HL-60 (cell line): ENCODE results near the gene PPP6R2.

ENCODE experiments used
- DNase-seq, 2 experiments: peaks; one replicate each; pipeline ENCODE4 v3.0.0-alpha.2; 2010 to 2020; ENCODE audit warnings: low read depth in 1 of 2, low spot score in 1 of 2
- H3K27ac ChIP-seq: fragments of 250-450 bp; sonication (Bioruptor Pico); replicated peaks from 2 replicates; pipeline ENCODE4 v1.5.1; 2020; ENCODE audit warnings: mild to moderate bottlenecking, moderate library complexity
- H3K27me3 ChIP-seq: fragments of 250-450 bp; sonication (Bioruptor Pico); 2 replicates; pipeline ENCODE4 v1.5.1; 2021; ENCODE audit warnings: mild to moderate bottlenecking, moderate library complexity; ENCODE audit not compliant: insufficient read depth, poor library complexity, severe bottlenecking
- H3K4me3 ChIP-seq: replicated peaks from 2 replicates; pipeline ENCODE4 v1.5.1; 2011; ENCODE audit warnings: mild to moderate bottlenecking, control low read depth, low read length; ENCODE audit not compliant: insufficient read depth
- GABPA ChIP-seq: IDR thresholded peaks from 2 replicates; pipeline ENCODE4 v1.6.1; 2012; ENCODE audit warnings: low read depth
- POLR2AphosphoS5 ChIP-seq: IDR thresholded peaks from 2 replicates; pipeline ENCODE4 v1.6.1; 2012; ENCODE audit warnings: low read depth
- SPI1 ChIP-seq: IDR thresholded peaks from 2 replicates; pipeline ENCODE4 v1.6.1; 2012; ENCODE audit warnings: low read depth, mild to moderate bottlenecking, borderline replicate concordance
- TF ChIP-seq, protein P1 (sequence below): IDR thresholded peaks from 2 replicates; pipeline ENCODE4 v1.6.1; 2012; ENCODE audit warnings: low read depth; ENCODE audit not compliant: insufficient replicate concordance
- TF ChIP-seq, protein P2 (sequence below): IDR thresholded peaks from one replicate; pipeline ENCODE4 v1.5.1; 2011; ENCODE audit warnings: low read length, control low read depth, inconsistent platforms; ENCODE audit not compliant: insufficient read depth

The PPP6R2 gene

DNA sequence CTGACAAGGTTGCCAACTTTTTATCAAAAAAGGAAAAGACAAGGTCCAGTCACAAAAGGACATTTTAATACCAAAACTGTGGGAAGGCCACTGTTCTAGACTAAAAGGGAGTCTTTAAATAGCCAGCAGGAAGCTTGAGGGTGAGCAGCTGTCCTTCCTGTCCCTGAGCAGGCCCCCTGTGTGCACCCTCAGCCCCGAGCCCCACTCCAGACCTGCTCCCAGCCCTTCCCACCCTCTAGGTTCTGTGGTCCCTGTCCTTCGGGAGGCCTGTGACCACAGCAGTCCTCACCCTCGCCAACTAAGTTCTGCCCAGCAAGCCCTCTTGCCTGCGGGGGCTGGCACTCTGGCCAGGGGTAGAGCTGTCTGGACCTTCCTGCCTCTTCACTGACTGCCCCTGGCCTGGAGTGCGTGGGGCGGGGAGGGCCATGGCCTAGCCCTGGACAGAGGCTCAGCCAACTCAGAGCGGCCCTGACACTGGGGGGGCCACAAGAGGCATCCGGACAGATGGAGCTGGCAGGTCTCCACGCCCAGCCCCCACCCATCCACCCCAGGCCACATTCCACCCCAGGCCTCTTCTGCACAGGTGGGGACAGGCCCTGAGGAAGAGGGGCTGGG is 34.0 kb upstream of the PPP6R2 start:
- TF ChIP-seq, protein P1, sequence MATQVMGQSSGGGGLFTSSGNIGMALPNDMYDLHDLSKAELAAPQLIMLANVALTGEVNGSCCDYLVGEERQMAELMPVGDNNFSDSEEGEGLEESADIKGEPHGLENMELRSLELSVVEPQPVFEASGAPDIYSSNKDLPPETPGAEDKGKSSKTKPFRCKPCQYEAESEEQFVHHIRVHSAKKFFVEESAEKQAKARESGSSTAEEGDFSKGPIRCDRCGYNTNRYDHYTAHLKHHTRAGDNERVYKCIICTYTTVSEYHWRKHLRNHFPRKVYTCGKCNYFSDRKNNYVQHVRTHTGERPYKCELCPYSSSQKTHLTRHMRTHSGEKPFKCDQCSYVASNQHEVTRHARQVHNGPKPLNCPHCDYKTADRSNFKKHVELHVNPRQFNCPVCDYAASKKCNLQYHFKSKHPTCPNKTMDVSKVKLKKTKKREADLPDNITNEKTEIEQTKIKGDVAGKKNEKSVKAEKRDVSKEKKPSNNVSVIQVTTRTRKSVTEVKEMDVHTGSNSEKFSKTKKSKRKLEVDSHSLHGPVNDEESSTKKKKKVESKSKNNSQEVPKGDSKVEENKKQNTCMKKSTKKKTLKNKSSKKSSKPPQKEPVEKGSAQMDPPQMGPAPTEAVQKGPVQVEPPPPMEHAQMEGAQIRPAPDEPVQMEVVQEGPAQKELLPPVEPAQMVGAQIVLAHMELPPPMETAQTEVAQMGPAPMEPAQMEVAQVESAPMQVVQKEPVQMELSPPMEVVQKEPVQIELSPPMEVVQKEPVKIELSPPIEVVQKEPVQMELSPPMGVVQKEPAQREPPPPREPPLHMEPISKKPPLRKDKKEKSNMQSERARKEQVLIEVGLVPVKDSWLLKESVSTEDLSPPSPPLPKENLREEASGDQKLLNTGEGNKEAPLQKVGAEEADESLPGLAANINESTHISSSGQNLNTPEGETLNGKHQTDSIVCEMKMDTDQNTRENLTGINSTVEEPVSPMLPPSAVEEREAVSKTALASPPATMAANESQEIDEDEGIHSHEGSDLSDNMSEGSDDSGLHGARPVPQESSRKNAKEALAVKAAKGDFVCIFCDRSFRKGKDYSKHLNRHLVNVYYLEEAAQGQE = no peak
- no peak for TF ChIP-seq SPI1
- TF ChIP-seq POLR2AphosphoS5 = no peak
- TF ChIP-seq, protein P2, sequence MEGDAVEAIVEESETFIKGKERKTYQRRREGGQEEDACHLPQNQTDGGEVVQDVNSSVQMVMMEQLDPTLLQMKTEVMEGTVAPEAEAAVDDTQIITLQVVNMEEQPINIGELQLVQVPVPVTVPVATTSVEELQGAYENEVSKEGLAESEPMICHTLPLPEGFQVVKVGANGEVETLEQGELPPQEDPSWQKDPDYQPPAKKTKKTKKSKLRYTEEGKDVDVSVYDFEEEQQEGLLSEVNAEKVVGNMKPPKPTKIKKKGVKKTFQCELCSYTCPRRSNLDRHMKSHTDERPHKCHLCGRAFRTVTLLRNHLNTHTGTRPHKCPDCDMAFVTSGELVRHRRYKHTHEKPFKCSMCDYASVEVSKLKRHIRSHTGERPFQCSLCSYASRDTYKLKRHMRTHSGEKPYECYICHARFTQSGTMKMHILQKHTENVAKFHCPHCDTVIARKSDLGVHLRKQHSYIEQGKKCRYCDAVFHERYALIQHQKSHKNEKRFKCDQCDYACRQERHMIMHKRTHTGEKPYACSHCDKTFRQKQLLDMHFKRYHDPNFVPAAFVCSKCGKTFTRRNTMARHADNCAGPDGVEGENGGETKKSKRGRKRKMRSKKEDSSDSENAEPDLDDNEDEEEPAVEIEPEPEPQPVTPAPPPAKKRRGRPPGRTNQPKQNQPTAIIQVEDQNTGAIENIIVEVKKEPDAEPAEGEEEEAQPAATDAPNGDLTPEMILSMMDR = no peak
- TF ChIP-seq GABPA = no peak
- H3K27ac ChIP-seq = peak overlapping the region; percentile 39
- DNase-seq = no peak
- no peaks in the 10 kb centered on the region for H3K27me3 ChIP-seq
- no peak overlapping the region for H3K4me3 ChIP-seq

DNA sequence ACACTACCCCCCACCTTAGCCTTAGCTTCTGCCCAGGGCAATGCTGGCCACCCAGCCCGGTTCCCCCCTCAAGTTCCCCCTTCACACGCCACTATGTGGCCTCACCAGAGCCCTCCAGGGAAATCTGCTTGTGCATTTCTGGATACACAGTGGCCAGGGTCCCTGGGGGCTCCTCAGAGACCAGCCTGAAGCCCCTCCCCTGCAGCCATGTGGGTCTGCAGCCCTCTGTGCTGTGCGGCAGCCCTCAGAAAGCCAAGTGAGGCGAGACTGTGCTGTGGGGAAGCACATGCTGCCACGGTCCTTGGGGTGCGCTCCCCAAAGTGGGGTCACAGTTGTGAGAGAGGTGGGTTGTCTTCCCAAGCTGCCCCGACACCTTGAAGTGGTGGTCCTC is 33.5 kb upstream of the PPP6R2 start:
- TF ChIP-seq, protein P2 = no peak
- TF ChIP-seq GABPA (no peak), SPI1 (no peak), POLR2AphosphoS5 (no peak)
- TF ChIP-seq, protein P1 = no peak
- Histone ChIP-seq H3K4me3 (no peak overlapping the region), H3K27me3 (no peaks in the 10 kb centered on the region), H3K27ac (no peak overlapping the region)
- DNase-seq = no peak

DNA sequence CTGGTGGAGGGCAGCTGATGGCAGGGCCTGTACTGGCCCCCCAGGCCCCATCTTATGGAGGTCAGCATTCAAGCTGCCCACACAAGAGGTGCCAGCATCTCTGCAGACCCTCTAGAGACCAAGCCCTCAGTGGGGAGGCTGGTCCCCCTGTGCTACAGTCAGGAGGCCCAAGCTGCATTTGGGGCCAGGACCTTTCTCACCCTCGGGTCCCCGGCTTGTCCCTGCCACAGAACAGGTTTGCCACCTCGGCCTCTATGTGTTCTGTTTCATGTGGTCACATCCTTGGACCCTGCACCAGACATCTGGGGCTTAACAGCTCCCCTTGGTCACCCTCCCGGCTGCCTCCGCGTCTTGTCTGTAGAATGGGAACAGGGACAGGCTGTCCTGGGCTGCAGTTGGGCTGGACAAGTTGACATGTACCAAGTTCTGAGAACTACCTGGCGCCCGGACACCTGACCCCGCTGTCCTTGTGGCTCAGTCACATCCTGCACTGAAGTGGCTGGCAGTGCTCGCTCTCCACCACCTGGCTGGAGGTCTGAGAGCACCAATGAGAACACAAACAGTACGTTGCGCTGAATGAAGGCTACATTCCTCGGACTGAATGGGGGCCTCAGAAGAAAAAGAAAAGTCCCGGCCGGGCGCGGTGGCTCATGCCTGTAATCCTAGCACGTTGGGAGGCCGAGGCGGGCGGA is 33.0 kb upstream of the PPP6R2 start:
- TF ChIP-seq POLR2AphosphoS5 = no peak
- TF ChIP-seq, protein P2 = no peak
- no peak for TF ChIP-seq GABPA
- Histone ChIP-seq H3K4me3 (no peak overlapping the region), H3K27me3 (no peaks in the 10 kb centered on the region), H3K27ac (no peak overlapping the region)
- no peak for DNase-seq
